Activated CD8-positive, alpha-beta memory T cell treated with anti-CD3 and anti-CD28 coated beads, Interleukin-2, amount 50 U/mL, for 1 hour (primary cell): ENCODE data around the gene PHACTR3.
"Not testable (repeated sequence)": the region's sequence is repeated elsewhere in the genome, so short reads cannot be mapped to it uniquely, and the experiment has no call there.

ENCODE experiments used
- DNase-seq: peaks from one replicate; pipeline ENCODE4 v3.0.0-alpha.2; 2020; ENCODE audit errors: extremely low read depth

The PHACTR3 gene

GRCh38 chr20:59858425-59858824 is 254.1 kb downstream of the PHACTR3 start:
- DNase-seq: no peak

GRCh38 chr20:59861401-59861800 is 257.1 kb downstream of the PHACTR3 start:
- no peak for DNase-seq

GRCh38 chr20:59863058-59863457 is 258.7 kb downstream of the PHACTR3 start:
- DNase-seq: no peak

- DNase-seq: no peak
These were observed 260.4 kb downstream of the PHACTR3 start for GRCh38 chr20:59864726-59865125.

- no peak for DNase-seq
These were observed 262.0 kb downstream of the PHACTR3 start for GRCh38 chr20:59866338-59866737.

- no peak for DNase-seq
These were observed 266.8 kb downstream of the PHACTR3 start for GRCh38 chr20:59871096-59871495.

GRCh38 chr20:59873409-59873808 is 269.1 kb downstream of the PHACTR3 start:
- DNase-seq: no peak

GRCh38 chr20:59880198-59880597 is 275.9 kb downstream of the PHACTR3 start:
- no peak for DNase-seq

GRCh38 chr20:59884494-59884893 is 280.2 kb downstream of the PHACTR3 start:
- no peak for DNase-seq

GRCh38 chr20:59888050-59888449 is 283.7 kb downstream of the PHACTR3 start:
- DNase-seq: no peak

GRCh38 chr20:59890035-59890434 is 285.7 kb downstream of the PHACTR3 start:
- not testable (repeated sequence) for DNase-seq

- no peak for DNase-seq
These were observed 287.2 kb downstream of the PHACTR3 start for GRCh38 chr20:59891581-59891980.

GRCh38 chr20:59895908-59896307 is 291.6 kb downstream of the PHACTR3 start:
- no peak for DNase-seq
